Mesothelial cell of epicardium (in vitro differentiated cells): ENCODE measurements around the gene TXNRD3. TPM values are rescaled to one million over a fixed set of nuclear protein-coding genes. Genes with fewer than 3 reads are reported as not detected.

Experiments used
- DNase-seq, 2 experiments: peaks; one replicate each; pipeline ENCODE4 v3.0.0; 2021; ENCODE audit warnings: low spot score in 2 of 2; ENCODE audit not compliant: unreplicated experiment in 2 of 2
- H3K27ac Mint-ChIP-seq: 2 replicates; pipeline ENCODE4 v1.8.0; 2021; ENCODE audit warnings: mixed read lengths
- H3K27me3 Mint-ChIP-seq: 2 replicates; pipeline ENCODE4 v1.8.0; 2021; ENCODE audit warnings: low read depth, mixed read lengths
- H3K36me3 Mint-ChIP-seq: 2 replicates; pipeline ENCODE4 v1.8.0; 2021; ENCODE audit warnings: mixed read lengths
- H3K4me1 Mint-ChIP-seq: 2 replicates; pipeline ENCODE4 v1.8.0; 2021; ENCODE audit warnings: mixed read lengths
- H3K4me3 Mint-ChIP-seq: 2 replicates; pipeline ENCODE4 v1.8.0; 2021; ENCODE audit warnings: mild to moderate bottlenecking, moderate library complexity, mixed read lengths
- H3K9me3 Mint-ChIP-seq: 2 replicates; pipeline ENCODE4 v1.8.0; 2021; ENCODE audit warnings: mixed read lengths
- total RNA-seq: library from RNA; stranded (reverse); gene quantifications from 3 replicates; pipeline ENCODE4 v1.2.1, GENCODE V29; 2021
- TF ChIP-seq, protein P1 (sequence below): fragments of 200-600 bp; sonication (generic); IDR thresholded peaks from one replicate; pipeline ENCODE4 v1.5.0; 2021; ENCODE audit warnings: antibody characterized with exemption; ENCODE audit not compliant: unreplicated experiment

The TXNRD3 gene
- total RNA-seq, 1 donor from 2014 or later: 18.4 TPM

GRCh38 chr3:126665221-126665936 is 10.5 kb upstream of the TXNRD3 start:
- peaks cover 5% of the 10 kb centered on the region for H3K9me3 Mint-ChIP-seq
- H3K27ac Mint-ChIP-seq: no peak overlapping the region
- TF ChIP-seq, protein P1, sequence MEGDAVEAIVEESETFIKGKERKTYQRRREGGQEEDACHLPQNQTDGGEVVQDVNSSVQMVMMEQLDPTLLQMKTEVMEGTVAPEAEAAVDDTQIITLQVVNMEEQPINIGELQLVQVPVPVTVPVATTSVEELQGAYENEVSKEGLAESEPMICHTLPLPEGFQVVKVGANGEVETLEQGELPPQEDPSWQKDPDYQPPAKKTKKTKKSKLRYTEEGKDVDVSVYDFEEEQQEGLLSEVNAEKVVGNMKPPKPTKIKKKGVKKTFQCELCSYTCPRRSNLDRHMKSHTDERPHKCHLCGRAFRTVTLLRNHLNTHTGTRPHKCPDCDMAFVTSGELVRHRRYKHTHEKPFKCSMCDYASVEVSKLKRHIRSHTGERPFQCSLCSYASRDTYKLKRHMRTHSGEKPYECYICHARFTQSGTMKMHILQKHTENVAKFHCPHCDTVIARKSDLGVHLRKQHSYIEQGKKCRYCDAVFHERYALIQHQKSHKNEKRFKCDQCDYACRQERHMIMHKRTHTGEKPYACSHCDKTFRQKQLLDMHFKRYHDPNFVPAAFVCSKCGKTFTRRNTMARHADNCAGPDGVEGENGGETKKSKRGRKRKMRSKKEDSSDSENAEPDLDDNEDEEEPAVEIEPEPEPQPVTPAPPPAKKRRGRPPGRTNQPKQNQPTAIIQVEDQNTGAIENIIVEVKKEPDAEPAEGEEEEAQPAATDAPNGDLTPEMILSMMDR: no peak
- H3K27me3 Mint-ChIP-seq: peaks cover 59% of the 10 kb centered on the region
- H3K4me3 Mint-ChIP-seq: no peak overlapping the region
- no peaks in the 10 kb centered on the region for H3K36me3 Mint-ChIP-seq
- DNase-seq: no peak
- no peaks in the 10 kb centered on the region for H3K4me1 Mint-ChIP-seq

- no peak for DNase-seq
- peaks cover 66% of the 10 kb centered on the region for H3K27me3 Mint-ChIP-seq
- no peak overlapping the region for H3K4me3 Mint-ChIP-seq
- H3K36me3 Mint-ChIP-seq: no peaks in the 10 kb centered on the region
- H3K9me3 Mint-ChIP-seq: peaks cover 5% of the 10 kb centered on the region
- no peaks in the 10 kb centered on the region for H3K4me1 Mint-ChIP-seq
- no peak overlapping the region for H3K27ac Mint-ChIP-seq
- TF ChIP-seq, protein P1: no peak
These were observed 9.8 kb upstream of the TXNRD3 start for GRCh38 chr3:126664591-126665214.

DNA sequence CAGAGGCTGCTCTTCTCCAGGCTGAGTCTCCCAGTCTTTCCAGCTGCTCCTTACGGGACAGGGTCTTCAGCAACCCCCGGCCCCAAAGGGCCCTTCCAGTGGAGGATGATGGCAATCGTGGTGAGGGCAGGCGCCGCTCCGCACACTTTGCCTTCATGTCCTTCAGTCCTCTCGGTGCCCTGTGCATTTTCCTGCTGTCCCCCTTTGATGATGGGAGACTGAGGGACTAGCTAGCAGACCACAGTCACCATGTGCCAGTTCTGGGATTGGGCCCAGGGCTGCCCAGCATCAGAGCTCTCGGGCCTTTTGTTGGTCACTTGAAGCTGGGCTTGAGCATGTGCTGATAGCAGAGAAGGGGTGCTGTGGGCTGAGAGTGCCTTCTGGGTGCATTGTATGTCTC is 8.8 kb upstream of the TXNRD3 start:
- Mint-ChIP-seq H3K9me3 (peaks cover 5% of the 10 kb centered on the region), H3K4me3 (no peak overlapping the region), H3K27ac (no peak overlapping the region), H3K36me3 (no peaks in the 10 kb centered on the region), H3K4me1 (no peaks in the 10 kb centered on the region), H3K27me3 (peaks cover 67% of the 10 kb centered on the region)
- TF ChIP-seq, protein P1: no peak
- DNase-seq: no peak

GRCh38 chr3:126663257-126663656 is 8.3 kb upstream of the TXNRD3 start:
- Mint-ChIP-seq H3K27ac (no peak overlapping the region), H3K4me1 (no peaks in the 10 kb centered on the region), H3K9me3 (peaks cover 6% of the 10 kb centered on the region), H3K27me3 (peaks cover 72% of the 10 kb centered on the region), H3K36me3 (no peaks in the 10 kb centered on the region), H3K4me3 (no peak overlapping the region)
- TF ChIP-seq, protein P1: no peak
- no peak for DNase-seq

DNA sequence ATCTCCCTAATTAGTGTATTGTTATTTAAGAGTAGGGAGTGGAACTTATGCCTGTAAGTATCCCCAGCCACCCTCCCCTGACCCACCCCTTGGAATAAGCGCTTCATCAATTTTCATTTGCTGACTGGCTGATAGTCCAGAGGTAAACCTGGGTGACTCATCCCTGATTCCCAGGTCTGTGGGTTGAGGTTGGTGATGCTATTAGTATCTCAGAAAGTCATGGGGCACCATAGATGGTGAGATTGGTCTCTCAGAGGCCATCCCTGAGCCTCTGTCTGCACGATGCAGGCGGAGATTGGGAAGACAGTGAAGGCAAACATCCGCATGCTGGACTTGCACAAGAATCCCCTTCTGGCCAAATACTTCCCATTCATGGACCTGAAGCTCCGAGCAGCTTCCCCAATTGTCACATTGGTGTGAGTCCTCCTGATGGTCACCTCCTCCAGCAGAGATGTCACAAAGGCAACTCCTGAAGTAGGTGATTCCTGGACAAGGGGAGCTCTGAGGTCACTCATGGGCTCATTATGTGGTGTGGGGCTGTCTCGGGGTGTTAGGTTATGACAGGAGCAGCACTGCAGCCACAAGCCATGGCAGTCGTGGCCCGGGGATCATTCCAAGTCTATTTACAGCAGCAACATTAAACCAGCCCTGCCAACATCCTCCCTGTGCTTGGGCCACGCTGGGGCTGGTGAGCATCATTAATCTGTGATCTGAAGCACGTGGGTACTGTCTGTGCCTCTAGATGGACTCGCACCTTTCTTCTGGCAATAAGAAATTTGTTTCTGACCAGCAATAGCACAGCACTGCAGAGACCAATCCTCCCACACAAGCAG is 6.8 kb upstream of the TXNRD3 start:
- no peak for DNase-seq
- no peak overlapping the region for H3K4me3 Mint-ChIP-seq

More for the DNA sequence above, 6.8 kb upstream of the TXNRD3 start:
- Mint-ChIP-seq H3K36me3 (no peaks in the 10 kb centered on the region), H3K27me3 (peaks cover 81% of the 10 kb centered on the region), H3K9me3 (peaks cover 9% of the 10 kb centered on the region), H3K4me1 (no peaks in the 10 kb centered on the region), H3K27ac (no peak overlapping the region)
- TF ChIP-seq, protein P1: no peak
